ENCODE measurements around the gene GAS6.

GRCh38 chr13:113859311-113860050 is 4.4 kb downstream of the GAS6 start:
- TF ChIP-seq FOXM1 (IDR thresholded peaks at IDR 0.05; ENCODE audit: borderline replicate concordance): no peak
- no peak for TF ChIP-seq HDGF (IDR thresholded peaks at IDR 0.05; ENCODE audit: borderline replicate concordance)
- no peak for TF ChIP-seq SP1 (IDR thresholded peaks at IDR 0.05)
- no peak for TF ChIP-seq TARDBP (IDR thresholded peaks at IDR 0.05)
- no peak for TF ChIP-seq SUZ12 (IDR thresholded peaks at IDR 0.05)
- no peak for TF ChIP-seq LEF1 (IDR thresholded peaks at IDR 0.05; ENCODE audit: borderline replicate concordance)
